GM19328 (cell line): ENCODE results near the gene GGNBP2.

Source experiments
- ATAC-seq: cut with Tn5 transposase; IDR thresholded peaks from one replicate; pipeline ENCODE4 v1.9.1; 2021; ENCODE audit warnings: mild to moderate bottlenecking, moderate library complexity; ENCODE audit not compliant: unreplicated experiment

GGNBP2 gene

DNA sequence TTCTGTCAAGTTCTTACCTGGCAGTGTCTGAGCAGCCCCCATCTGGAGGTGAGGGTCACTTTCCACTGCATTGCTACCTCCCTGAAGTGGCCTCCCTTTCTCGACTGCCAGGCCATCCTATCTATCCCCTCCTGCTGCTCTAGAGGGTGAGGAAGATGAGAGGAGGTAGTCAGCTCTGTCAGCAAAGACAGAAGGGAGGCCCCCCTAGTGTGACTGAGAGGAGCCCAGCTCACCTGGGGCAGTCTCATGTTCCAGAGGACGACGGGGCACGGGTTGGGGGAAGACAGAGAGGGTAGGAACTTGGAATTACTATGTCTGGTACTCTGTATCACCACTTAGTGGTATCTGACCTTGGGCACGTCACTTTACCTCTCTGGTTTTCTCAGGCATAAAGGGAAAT, 32.1 kb upstream of the GGNBP2 start:
- no peak for ATAC-seq

DNA sequence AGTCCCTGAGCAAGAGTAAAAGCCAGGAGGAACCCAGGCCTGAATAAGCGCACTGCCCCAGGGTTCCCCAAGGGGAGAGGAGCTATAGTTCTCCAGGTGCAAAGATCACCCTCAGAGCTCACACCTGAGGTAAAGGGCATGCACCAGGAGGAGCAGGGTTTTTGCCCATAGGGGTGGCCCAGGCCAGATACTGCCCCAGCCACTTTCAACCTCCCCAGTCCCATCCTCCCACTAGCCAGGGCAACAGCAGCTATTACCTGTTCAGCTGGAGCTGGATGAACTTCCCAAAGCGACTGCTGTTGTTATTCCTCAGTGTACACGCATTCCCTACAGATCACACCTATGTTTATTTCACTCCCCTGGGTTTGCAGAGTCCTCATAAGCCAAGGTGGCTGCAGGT, 29.9 kb upstream of the GGNBP2 start:
- ATAC-seq = no peak

DNA sequence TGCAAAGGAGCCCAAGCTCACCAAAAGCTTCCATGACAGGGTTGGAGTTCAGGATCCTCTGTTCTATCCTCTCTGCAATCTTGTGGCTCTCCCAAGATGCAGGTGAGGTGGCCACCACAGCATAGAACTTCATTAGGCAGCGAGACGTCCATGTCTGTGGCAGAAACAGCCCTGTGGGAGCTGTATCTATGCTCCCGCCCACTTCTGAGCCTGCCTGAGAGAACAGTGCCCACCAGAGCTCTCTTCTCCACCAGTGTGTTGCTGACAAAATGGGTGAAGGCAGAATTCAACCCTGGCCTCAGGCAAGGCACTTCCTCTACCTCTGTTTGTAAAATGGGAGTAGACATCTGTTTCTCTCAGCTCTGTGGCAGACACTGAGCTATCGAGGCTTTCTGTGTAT, 28.9 kb upstream of the GGNBP2 start:
- ATAC-seq = no peak

DNA sequence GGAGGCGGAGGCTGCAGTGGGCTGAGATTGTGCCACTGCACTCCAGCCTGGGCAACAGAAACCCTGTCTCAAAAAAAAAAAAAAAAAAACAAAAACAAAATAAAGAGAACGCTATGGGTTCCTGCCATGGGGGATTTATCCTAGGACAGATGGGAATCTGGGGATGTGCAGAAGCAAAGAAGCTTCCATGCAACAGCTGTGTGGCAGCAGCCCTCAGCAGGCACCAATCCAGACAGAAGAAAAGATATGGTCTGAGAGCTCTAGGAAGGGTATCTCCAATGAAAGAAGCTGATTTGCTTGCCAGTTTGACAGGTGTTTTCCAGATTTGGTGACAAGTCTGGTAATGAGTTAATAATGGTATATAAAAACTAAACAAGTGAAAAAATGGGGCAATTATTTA, 21.6 kb upstream of the GGNBP2 start:
- no peak for ATAC-seq

DNA sequence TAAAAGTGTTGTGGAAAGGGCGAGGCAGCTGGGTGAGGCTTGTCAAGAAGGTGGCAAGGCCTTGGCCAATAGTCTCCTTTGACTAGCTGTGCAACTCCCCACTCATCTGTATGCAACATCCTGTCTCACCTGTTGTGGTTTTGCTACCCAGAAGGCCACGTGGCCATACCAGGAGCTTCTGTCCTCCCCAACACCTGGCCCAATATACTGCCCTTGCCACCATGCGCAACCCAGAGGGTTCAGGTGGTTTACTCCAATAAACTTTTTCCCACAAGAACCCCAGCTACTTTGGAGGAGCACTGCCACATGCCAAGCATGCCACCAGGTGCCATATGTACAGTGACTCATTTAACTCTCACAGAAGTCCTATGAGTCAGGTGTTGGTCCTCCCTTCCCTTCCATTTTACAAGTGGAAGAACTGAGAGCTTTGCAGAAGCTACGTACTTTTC, 20.3 kb upstream of the GGNBP2 start:
- ATAC-seq = no peak

DNA sequence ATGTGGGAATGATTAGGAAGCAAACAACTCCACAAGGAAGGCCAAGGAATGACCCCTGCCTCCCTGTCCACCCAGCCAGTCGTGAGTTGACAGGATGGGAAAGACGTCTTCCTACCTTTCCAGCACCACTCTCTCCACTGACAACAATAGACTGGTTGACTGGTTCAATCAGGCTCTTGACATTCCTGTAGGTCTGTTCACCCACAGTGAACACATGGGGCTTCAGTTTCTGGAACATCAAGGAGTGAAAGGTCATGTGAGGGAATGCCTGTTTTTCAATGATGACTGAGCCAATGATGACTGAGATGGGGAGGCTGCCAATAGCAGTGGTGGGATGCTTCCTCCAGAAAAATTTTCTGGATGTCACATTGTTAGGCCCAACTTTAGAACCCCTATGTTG, 19.6 kb upstream of the GGNBP2 start:
- no peak for ATAC-seq

DNA sequence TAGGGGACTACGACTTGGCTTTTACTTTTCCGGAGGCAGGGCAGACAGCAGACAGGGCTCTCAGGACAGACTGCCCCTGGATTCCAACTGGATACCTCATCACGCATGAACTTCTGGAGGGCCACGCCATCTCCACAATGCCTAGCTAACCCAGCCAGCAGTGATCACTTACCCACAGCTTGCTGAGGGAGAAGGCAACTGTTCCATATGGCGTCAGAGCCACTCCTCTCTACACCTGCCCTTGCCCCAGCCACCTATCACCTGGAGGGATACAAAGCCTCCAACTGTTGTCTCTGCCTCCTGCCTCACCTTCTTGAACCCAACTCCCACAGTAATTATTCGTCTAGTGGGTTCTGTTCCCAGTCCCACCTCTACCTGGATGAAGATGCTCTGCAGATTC, 18.8 kb upstream of the GGNBP2 start:
- ATAC-seq = no peak

DNA sequence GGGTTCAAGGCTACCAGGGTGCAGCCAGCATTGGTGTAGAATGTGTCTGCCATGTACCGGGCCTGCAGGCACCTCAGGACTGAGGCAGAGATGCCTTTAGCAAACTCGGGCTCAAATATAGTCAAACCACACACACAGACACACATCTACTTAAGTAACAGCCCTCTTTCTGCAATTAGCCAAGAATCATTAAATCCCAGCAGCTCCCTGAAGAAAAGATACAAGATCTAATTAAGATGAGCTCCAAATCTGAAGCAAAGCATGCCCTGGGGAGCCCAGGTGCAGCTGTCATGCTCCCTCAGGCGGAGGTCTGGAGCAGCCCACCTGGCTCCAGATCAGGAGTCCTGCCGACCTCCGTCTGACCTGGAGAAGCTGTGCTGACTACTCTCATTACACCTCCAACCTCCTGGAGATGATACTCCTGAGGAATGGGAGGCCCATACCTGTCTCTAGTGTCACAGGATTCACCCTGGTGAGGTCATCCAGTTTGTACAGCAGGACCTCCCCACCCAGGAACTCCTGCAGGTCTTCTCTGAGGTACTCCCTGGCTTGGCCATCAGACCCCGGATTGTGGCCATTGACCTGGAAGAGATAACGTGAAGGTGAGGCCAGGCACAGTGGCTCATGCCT, 17.0 kb upstream of the GGNBP2 start:
- ATAC-seq = no peak

DNA sequence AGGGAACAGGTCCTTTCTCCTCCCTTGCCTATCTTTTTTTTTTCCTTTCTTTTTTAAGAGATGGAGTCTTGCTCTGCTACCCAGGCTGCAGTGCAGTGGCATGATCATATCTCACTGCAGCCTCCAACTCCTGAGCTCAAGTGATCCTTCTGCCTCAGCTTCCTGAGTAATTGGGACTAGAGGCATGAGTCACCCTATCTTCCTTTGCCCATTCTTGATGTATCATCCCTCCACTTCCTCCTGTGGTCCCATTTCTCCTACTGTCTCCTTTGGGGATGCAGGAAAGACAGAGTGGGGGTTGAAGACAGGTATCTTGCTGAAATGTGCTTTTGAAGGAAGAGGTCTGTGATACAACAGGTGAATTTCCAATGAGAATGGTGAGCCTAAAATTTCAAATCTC, 15.6 kb upstream of the GGNBP2 start:
- ATAC-seq = no peak

DNA sequence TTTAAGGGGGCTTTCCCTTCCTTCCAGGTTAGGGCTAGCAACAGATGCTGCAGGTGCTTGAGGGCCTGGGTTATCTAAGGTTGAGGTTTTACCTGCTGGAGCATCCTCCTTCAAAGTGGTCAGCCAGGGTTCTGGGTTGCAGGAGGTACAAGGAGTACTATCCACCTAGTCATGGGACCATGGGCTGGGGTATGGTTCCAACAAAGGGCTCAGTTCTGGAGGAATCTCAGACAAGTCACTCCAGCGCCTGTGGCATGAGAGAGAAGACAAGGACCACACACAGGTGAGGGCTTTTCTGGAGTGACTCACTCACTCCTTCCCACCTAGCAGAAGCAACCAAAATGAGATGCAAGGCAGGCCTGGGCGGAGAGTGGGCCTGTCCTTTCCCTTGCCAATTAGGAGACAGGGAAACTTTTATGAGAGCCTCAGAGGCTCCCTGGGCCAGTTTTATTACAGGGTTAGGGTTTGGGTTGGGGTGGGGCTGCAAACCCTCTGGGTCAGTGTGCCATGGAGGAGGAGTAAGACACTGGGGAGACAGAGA, 12.2 kb upstream of the GGNBP2 start:
- ATAC-seq = no peak

DNA sequence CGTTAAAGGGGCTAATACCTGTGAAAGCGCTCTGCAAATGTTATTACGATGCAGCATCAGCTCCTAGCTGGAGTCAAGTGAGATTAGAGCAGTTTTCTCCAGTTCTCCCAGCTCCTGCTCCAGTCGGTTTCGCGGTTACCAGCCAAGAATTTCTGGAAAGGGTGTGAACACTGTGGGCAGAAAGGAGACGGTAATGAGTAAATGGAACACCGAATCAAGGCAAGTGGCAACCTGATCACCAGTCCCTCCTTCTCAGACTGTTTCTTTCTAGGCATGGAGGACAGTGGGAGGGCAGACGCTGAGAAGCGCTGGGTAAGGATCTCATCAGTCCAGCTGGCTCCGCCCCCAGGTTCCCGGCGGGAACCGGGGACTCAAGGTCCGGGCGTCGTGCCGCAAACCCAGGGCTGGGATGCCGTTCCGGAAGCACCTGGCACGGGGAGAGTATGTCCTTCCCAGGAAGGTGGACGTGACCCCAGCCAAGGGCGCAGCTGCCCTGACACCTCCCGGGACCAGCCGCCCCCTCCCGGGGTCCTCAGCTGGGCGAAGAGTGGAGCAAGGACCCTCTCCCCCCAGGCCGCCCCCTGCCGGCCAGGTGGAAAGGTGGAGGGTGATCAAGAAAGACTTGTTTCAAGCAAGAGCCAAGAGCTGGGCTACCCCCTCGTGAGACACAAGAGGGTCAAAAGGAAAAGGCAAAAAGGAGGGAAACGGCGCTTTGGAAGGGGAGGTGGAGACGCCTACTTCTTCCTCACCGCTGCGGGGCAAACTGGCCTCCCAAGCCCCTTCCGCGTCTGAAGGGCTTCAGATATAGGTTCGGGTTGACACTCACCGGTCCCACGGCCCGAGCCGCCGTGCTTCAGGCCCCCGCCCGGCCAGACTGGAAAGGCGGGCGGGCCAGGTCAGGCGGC, 10.5 kb upstream of the GGNBP2 start:
- peak; percentile 28 for ATAC-seq

DNA sequence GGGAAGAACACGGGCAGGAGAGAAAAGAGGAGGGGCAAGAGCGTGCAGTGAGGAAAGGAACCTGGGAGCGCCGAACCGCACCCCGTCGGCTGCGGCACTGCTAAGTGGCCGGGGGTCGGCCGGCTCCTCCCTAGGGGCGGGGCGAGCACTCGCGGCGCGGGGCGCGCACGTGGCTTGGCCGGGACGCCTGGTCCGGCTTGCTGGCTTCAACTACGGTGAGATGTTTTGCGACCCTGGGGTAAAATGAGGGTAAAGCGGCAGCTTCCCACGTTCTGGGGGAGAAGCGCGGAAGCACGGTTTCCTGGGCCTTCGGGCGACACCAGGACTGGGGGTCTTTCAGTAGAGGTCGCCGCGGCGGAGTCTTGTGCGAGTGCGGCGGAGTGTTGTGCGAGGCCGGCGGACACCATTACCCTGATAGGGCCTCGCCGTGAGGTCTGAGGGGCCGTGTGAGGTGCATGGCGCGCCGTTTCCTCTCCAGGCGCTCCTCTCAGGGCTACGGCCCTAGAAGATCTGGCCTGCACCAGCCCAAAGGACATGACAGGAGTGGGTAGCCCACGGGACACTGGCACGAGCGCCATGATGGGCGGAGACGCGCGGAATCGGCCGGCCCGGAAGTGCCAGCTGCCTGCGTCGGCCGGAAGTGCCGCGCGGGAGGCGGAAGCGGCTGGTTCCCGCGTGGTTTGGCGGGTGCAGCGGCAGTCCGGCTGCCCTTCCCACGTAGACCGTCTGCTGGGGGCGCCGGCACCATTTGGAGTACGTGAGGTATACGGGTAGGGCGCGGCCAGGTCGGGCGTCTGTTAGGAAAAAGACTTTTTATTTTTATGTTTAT, 9.7 kb upstream of the GGNBP2 start, which contains the start of the genes MYO19 and PIGW:
Gene MYO19, minus strand, starts transcription at position 29 of the 829 bp plus-strand sequence. CDS start 2,330 bp downstream, outside the sequence.
Gene PIGW, plus strand, starts transcription at position 148 of the 829 bp plus-strand sequence. CDS start 2,115 bp downstream, outside the sequence.
- ATAC-seq = peak; percentile 70

DNA sequence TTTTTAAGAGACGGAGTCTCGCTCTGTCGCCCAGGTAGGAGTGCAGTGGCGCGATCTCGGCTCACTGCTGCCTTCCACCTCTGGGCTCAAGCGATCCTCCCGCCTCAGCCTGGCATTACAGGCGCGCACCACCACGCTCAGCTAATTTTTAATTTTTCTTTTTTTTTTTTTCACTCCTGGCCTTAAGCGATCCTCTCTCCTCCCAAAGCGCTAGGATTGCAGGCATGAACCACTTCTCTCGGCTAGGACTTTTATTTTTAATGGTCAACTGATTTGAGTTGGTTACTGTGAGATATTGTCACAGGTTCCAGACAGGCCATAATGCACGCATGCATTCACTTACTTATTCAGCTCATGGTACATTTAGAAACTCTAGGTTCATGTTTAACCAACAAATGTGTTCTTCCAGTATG, 9.0 kb upstream of the GGNBP2 start:
- peak; percentile 25 for ATAC-seq

DNA sequence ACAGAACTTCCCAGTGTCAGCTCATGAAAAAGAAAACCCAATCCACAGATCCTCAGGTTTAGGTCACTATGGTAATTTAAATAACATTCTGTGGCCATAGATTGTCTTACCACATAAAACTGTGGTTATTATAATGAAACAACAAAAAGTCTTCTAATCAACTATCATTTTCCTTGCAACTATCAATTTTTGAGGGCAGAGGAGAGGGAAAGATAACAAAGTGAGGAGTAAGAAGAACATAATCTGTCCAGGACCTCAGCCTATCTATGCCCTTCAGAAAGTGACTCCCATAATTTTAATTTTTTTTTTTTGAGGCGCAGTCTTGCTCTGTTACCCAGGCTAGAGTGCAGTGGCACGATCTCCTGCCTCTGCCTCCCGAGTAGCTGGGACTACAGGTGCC, 4.0 kb upstream of the GGNBP2 start:
- ATAC-seq = no peak

DNA sequence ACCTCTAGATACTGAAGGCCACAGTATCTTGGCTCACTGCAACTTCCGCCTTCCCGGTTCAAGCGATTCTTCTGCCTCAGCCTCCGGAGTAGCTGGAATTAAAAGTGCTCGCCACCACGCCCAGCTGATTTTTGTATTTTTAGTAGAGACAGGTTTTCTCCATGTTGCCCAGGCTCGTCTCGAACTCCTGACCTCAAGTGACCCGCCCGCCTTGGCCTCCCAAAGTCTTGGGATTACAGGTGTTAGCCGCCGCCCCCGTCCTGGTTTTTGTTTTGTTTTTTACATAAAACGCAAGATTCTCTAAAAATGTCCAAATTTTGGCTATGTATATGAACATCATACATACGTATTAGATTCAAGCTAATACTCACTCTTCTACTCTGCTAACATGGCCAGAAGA, 2.0 kb upstream of the GGNBP2 start:
- no peak for ATAC-seq

DNA sequence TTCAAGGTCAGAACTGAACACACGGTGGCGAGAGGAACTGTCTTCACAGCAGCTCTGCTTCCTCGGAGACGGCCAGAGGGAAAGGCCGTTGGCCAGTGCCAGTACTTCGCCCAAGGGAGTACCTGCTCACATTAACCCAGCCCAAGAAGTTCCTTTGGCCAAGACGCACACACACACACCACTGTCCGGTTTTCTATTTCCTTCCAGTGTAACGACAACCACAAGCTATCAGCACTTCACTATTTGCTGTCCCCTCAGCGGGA, 744 bp upstream of the GGNBP2 start:
- ATAC-seq = no peak

DNA sequence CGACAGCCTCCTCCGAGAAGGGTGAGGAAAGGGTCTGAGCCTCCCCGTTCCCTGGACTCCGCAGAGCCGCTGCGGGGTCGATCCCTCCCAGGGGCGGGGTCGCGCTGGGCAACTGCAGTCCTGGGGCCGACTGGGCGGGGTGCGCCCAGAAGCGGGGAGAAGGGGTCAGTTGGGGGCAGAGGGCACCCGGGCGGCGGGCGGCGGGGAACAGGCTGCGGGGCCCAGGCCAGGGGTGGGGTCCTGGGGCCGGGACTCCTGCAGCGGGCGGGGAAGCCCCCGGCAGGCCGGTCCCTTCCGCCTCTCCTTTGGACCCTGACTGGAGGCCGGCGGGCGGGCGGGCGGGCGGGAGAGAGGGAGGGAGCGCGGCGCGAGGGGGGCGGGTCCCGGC, 352 bp downstream of the GGNBP2 start:
- peak; percentile 34 for ATAC-seq

DNA sequence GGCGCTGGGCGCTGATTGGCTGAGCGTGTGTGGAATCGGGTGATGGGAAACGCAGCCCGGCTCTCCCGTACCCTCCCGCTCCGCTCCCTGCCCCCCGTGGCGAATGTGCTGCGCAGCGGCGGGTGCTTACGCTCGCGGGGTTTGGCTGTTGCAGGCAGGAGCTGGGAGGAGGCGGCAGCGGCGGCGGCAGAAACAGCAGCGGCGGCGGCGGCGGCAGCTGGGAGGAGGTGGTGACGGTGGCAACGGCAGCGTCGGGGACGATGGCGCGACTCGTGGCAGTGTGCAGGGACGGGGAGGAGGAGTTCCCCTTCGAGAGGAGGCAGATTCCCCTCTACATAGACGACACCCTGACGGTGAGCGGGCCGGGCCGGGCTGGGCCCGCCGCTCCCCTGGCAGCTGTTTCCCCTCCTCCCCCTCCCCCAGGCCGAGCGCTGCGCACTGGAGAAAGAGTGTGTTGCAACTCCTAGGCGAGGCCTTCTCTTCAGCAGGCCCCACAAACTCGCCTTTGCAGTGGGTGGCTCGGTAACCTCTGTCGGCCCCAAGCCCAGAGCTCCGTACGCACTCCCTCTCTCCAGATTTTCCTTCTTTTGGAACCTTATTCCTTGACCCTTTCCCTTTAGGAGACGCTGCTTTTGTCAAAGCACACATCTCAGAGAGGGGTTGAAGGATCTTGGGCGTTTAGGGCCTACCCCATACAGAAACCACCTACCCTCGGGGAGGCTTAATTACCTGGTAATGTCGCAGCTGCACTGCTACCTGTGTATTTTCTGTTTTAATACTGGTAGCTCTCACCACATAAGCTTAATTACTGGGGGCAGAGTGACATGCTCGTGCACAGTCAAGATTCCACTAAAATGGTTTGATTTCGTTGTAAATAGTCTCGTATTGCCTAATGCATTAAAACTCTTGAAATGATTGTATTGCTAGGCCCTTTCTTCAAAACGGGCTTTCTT, 1.0 kb downstream of the GGNBP2 start:
- ATAC-seq = peak; percentile 61

DNA sequence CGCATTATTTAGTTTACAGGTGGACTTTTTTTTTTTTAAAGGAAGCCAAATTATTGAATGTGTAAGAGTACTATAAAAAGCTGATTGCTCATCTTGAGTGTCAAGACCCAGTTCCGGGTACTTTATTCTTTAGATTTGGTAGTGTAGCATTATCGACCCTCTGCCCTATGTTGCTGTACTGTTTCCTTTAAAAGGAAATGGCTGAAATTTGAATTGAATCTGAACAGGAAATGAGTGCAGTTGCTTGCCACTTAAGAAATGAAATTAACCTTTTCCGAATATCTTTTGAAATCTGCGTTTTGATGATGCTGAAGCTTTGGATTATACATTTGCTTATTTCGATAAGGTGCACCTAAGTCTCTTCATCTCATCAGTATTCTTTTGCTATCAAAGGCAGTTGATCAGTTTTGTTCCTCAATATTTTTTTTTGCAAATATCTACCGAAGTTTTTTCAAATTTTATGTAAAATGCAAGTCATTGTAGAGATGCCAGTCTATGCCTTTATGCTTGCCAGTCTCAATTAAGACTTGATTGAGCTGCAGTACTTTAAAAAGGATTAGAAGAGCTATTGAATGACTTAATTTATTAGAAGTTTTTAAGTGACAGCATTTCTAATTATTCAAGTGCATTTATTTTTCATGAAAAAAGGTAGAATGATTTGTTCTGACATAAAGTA, 1.8 kb downstream of the GGNBP2 start:
- no peak for ATAC-seq

DNA sequence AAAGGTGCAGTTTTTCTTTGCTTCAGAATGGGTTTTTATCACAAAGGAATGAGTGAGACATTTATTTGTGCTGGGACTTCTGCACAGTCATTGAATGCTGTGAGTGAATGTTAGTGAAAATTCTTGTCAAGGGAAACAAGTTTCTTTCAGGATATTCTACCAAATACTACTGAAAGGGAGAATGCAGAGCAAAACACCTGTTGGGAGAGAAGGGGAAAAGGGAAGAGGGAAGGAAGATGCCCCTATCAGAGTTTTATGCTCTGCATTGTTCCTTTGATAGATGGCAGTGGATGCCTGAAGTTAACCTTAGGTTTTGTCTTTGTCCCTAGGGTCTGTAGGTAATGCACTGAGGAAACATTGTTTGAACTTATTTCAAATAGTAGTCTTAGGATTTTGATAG, 3.1 kb downstream of the GGNBP2 start:
- ATAC-seq = no peak
